Measurements from ENCODE around the gene SVIL.
"Not testable (repeated sequence)": the region's sequence is repeated elsewhere in the genome, so short reads cannot be mapped to it uniquely, and the experiment has no call there.

Gene SVIL

DNA sequence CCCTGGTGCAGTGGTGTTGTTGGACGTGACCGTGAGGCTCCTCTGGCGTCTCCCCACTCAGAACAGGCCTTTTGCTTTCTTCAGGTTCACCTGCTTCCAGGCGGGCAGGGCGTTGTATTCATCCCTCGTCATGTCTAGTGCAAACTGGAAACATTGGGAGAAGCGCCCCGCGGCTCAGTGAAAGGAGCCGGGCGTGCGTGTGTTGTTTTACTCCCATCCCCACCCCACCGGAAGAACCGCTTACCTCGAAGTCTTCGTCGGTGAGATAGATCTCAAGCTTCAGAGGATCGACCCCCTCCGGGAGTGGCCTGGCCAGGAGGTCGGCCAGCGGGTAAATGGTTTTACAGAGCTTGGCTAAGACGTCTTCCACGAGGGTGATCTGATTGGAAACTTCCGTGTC, 176.6 kb downstream of the SVIL start:
- DNase-seq, H3K27me3 Mint-ChIP-seq, H3K27ac Mint-ChIP-seq, H3K4me1 Mint-ChIP-seq, H3K4me3 Mint-ChIP-seq: not testable (repeated sequence)
- H3K36me3 Mint-ChIP-seq = peaks cover 41% of the 10 kb centered on the region
- CTCF ChIA-PET = interaction anchor here (0.8 kb wide), 1 partner anchor 9 kb away, joined by 3 read pairs; no protein-coding TSS in a partner anchor
- H3K9me3 Mint-ChIP-seq = peaks cover 18% of the 10 kb centered on the region

DNA sequence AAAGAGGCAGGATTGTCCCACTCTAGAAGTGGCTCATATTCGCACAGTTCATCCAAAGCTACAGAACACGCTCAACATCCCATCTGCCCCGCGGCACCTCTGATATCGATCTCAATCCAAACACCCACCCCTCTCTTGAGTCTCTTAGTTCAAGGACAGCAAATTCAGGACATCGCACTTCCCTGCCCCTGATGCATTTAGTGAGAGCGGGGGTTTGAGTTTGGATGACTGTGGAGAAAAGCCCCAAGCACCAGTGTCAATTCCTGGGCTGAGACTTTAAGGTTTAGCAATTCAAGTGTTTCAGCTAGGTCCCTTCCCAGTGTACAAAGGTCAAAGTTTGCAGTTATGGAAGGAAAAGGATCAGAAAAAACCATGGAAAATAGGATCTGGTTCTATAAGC, 179.7 kb downstream of the SVIL start:
- CTCF ChIA-PET = no interaction called here
- H3K27ac Mint-ChIP-seq = no peak overlapping the region
- H3K4me3 Mint-ChIP-seq = no peak overlapping the region

DNA sequence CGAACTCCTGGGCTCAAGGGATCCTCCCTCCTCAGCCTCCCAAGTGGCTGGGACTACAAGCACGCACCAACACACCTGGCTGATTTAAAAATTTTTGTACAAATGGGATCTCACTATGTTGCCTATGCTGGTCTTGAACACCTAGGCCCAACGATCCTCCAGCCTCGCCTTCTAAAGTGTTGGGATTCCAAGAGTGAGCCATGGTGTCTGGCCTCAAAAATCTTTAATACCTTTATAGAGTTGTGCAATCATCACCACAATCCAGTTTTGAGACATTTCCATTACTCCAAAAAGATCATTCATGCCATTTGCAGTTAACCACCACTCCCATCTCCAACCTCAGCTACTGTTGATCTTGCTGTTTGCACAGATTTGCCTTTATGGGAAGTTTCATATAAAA, 180.5 kb downstream of the SVIL start:
- CTCF ChIA-PET = no interaction called here
- H3K4me3 Mint-ChIP-seq = no peak overlapping the region
- no peak for DNase-seq
- peaks cover 11% of the 10 kb centered on the region for H3K36me3 Mint-ChIP-seq
- H3K27me3 Mint-ChIP-seq = no peaks in the 10 kb centered on the region
- H3K9me3 Mint-ChIP-seq = no peaks in the 10 kb centered on the region
- peaks cover under 1% of the 10 kb centered on the region for H3K4me1 Mint-ChIP-seq
- H3K27ac Mint-ChIP-seq = no peak overlapping the region

More for the DNA sequence above, 179.7 kb downstream of the SVIL start:
- no peaks in the 10 kb centered on the region for H3K27me3 Mint-ChIP-seq
- peaks cover 5% of the 10 kb centered on the region for H3K9me3 Mint-ChIP-seq
- H3K36me3 Mint-ChIP-seq = peaks cover 19% of the 10 kb centered on the region
- no peaks in the 10 kb centered on the region for H3K4me1 Mint-ChIP-seq
- no peak for DNase-seq

DNA sequence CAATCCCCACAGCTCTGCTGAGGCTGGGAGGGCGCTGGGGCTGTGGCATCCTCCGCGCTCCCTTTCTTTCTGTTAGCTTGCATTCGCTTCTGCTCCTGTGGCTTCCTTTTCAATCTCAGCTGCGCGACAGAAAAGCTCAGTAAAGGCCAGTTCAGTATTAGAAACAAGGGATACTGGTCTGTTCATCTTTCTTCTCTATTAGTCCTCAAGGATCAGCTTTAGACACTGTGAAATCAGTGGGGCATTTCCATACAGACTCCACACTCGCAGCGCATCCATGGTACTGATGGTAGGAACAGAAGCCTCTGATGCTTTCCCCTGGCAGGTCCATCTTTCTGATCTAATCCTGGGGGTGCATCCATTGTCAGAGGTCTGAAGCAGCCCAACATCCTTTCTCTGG, 182.2 kb downstream of the SVIL start:
- CTCF ChIA-PET = interaction anchor here (0.6 kb wide), 1 partner anchor 66 kb away, joined by 3 read pairs; no protein-coding TSS in a partner anchor
- H3K27me3 Mint-ChIP-seq = no peaks in the 10 kb centered on the region
- no peaks in the 10 kb centered on the region for H3K9me3 Mint-ChIP-seq

GRCh38 chr10:29451946-29452345, 182.8 kb downstream of the SVIL start:
- peaks cover 4% of the 10 kb centered on the region for H3K4me1 Mint-ChIP-seq
- H3K27me3 Mint-ChIP-seq = no peaks in the 10 kb centered on the region
- H3K36me3 Mint-ChIP-seq = peaks cover 4% of the 10 kb centered on the region
- H3K27ac Mint-ChIP-seq = no peak overlapping the region
- CTCF ChIA-PET = no interaction called here
- no peak overlapping the region for H3K4me3 Mint-ChIP-seq
- no peak for DNase-seq
- H3K9me3 Mint-ChIP-seq = no peaks in the 10 kb centered on the region

More for the DNA sequence above, 182.2 kb downstream of the SVIL start:
- DNase-seq = no peak
- no peak overlapping the region for H3K27ac Mint-ChIP-seq
- peaks cover 4% of the 10 kb centered on the region for H3K36me3 Mint-ChIP-seq
- H3K4me3 Mint-ChIP-seq = no peak overlapping the region
- H3K4me1 Mint-ChIP-seq = peaks cover 4% of the 10 kb centered on the region

DNA sequence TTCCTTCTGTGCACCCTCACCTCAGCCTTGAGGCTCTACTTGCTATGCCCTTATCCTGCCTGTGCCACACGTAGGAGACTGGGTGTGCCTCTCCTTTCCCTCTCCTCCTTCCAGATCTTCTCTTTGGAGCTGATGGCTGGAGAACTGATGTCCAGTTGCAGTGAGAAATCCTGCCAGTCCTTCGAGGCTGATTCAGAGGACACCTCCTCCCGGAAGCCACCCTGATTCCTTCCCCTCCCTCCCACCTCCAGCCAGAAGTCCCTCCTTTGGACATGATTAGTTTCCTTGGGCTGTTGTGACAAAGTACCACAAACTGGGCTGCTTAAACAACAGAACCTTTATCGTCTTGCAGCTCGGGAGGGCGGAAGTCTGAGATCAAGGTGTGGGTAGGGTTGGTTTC, 184.4 kb downstream of the SVIL start:
- DNase-seq = no peak
- Mint-ChIP-seq H3K9me3 (no peaks in the 10 kb centered on the region), H3K36me3 (no peaks in the 10 kb centered on the region), H3K4me1 (peaks cover 10% of the 10 kb centered on the region), H3K27ac (no peak overlapping the region), H3K27me3 (no peaks in the 10 kb centered on the region), H3K4me3 (no peak overlapping the region)
- CTCF ChIA-PET = interaction anchor here (1.5 kb wide), 1 partner anchor 73 kb away, joined by 6 read pairs; no protein-coding TSS in a partner anchor

GRCh38 chr10:29448756-29449592, 185.8 kb downstream of the SVIL start:
- not testable (repeated sequence) for H3K4me1 Mint-ChIP-seq, H3K4me3 Mint-ChIP-seq, H3K36me3 Mint-ChIP-seq, H3K27ac Mint-ChIP-seq, H3K9me3 Mint-ChIP-seq, H3K27me3 Mint-ChIP-seq
- peak; percentile 82 for DNase-seq
- CTCF ChIA-PET = interaction anchor here (0.6 to 2.1 kb wide), 18 partner anchors 10 to 637 kb away, joined by 3 to 7 read pairs (median 5); no protein-coding TSS in a partner anchor

DNA sequence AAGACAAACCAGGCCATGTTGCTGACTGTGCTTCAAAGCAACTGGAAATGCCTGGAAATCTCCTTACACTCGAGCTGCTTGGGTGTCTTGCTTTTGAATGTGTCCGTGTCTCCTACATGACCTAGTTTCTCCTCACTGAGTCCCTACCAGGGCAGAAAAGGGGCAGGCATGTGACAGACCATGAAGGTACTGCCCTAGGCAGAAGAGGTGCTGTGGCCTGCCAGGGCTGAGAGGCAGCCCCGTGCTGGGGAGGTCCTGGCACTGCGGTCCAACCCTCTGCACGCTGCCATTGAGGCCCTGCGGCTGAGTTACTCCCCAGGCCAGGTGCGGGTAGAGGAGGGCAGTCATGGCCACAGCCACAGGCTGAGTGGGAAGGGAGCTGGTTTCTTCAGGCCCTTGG, 186.6 kb downstream of the SVIL start:
- no peaks in the 10 kb centered on the region for H3K27me3 Mint-ChIP-seq
- peaks cover 10% of the 10 kb centered on the region for H3K4me1 Mint-ChIP-seq
- H3K36me3 Mint-ChIP-seq = no peaks in the 10 kb centered on the region
- DNase-seq = no peak
- H3K4me3 Mint-ChIP-seq = no peak overlapping the region
- H3K27ac Mint-ChIP-seq = no peak overlapping the region
- H3K9me3 Mint-ChIP-seq = no peaks in the 10 kb centered on the region
- CTCF ChIA-PET = interaction anchor here (0.6 to 2.1 kb wide), 13 partner anchors 13 to 636 kb away, joined by 3 to 7 read pairs (median 5); no protein-coding TSS in a partner anchor

DNA sequence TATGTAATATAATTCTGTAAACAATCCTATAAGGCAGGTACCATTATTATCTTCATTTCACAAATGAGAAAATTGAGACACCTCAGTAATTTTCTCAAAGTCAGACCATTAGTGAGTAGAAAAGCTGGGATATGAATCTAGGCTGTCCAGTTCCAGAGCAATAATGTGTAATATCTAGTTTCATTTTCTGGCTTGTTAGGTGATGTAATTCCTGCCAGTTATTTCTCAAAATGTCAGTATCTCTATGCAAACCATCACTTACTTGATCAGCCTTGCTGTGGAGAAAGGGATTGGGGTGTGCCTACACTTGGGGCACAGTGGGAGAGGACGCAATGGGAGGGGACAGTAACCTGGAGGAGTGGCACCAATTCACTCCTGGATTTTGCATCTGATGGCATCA, 188.4 kb downstream of the SVIL start:
- no peak overlapping the region for H3K4me3 Mint-ChIP-seq
- DNase-seq = no peak
- peaks cover 10% of the 10 kb centered on the region for H3K4me1 Mint-ChIP-seq
- no peak overlapping the region for H3K27ac Mint-ChIP-seq
- CTCF ChIA-PET = interaction anchor here (0.6 to 2.3 kb wide), 11 partner anchors 11 to 124 kb away, joined by 3 to 28 read pairs (median 4); no protein-coding TSS in a partner anchor
- no peaks in the 10 kb centered on the region for H3K36me3 Mint-ChIP-seq
- H3K27me3 Mint-ChIP-seq = no peaks in the 10 kb centered on the region
- no peaks in the 10 kb centered on the region for H3K9me3 Mint-ChIP-seq

- CTCF ChIA-PET = no interaction called here
- Mint-ChIP-seq H3K9me3 (peaks cover 5% of the 10 kb centered on the region), H3K27ac (no peak overlapping the region), H3K4me1 (peaks cover 6% of the 10 kb centered on the region), H3K27me3 (no peaks in the 10 kb centered on the region), H3K4me3 (no peak overlapping the region), H3K36me3 (peaks cover 5% of the 10 kb centered on the region)
- DNase-seq = no peak
Measured at GRCh38 chr10:29443745-29444523, 190.8 kb downstream of the SVIL start.

DNA sequence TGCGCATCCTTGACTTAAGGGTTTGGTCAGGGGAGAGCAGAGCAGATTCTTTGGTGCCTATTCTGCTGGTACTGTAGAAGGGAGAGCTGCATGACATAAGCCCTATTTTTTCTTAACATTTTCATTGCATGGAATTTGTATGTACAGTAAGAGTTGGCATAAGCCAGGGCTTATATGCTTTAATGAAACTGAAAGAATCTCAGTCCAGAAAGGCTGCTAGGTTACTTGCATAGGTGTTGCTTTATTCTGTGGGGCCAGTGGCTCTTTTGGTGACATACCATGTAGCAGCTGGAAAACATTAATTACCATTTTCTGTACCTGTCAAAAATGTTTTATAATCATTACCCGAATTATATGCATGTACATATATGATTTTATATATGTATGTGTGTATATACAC, 193.8 kb downstream of the SVIL start:
- no peak overlapping the region for H3K27ac Mint-ChIP-seq
- no peak overlapping the region for H3K4me3 Mint-ChIP-seq
- CTCF ChIA-PET = no interaction called here
- DNase-seq = no peak
- peaks cover 24% of the 10 kb centered on the region for H3K9me3 Mint-ChIP-seq
- peaks cover 3% of the 10 kb centered on the region for H3K4me1 Mint-ChIP-seq
- no peaks in the 10 kb centered on the region for H3K27me3 Mint-ChIP-seq
- H3K36me3 Mint-ChIP-seq = peaks cover 8% of the 10 kb centered on the region

DNA sequence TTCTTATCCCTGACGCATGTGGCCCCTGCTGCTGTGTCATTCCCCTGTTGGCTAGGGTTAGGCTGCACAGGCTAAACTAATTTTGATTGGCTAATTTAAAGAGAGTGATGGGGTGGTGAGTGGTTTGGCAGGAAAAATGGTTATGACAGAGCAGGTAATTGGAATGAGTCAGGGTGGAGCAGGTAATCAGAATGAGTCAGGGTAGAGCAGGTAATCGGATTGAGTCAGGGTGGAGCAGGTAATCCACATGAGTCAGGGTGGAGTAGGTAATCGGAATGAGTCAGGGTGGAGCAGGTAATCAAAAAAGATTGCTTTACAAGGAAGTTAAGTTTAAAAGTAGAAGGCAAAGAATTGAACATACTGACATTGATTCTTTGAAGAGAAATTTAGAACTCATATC, 195.8 kb downstream of the SVIL start:
- H3K36me3 Mint-ChIP-seq, H3K27me3 Mint-ChIP-seq, DNase-seq, H3K27ac Mint-ChIP-seq, H3K4me3 Mint-ChIP-seq, H3K4me1 Mint-ChIP-seq, CTCF ChIA-PET: not testable (repeated sequence)
- H3K9me3 Mint-ChIP-seq = peaks cover 25% of the 10 kb centered on the region

DNA sequence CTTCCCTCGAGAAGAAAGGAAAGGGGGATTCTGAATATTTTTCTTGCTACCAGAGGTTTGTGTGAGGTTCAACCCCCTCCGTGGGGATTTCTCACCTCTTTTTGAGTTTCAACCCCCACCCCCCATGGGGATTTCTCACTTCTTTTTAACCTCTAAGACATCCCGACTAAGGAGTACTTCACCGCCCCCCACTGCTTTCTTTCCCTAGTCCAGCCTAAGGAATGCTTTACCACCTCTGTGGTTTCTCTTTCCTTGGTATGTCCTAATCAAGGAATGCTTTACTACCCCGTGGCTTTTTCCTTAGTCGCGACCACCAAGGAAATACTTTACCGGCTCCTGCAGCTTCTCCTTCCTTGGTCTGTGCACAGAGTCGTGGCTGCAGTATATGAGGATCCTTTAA, 196.5 kb downstream of the SVIL start:
- peaks cover 8% of the 10 kb centered on the region for H3K36me3 Mint-ChIP-seq
- DNase-seq = no peak
- no peak overlapping the region for H3K27ac Mint-ChIP-seq
- no peaks in the 10 kb centered on the region for H3K4me1 Mint-ChIP-seq
- CTCF ChIA-PET = no interaction called here
- peaks cover 25% of the 10 kb centered on the region for H3K9me3 Mint-ChIP-seq
- H3K27me3 Mint-ChIP-seq = no peaks in the 10 kb centered on the region
- no peak overlapping the region for H3K4me3 Mint-ChIP-seq

DNA sequence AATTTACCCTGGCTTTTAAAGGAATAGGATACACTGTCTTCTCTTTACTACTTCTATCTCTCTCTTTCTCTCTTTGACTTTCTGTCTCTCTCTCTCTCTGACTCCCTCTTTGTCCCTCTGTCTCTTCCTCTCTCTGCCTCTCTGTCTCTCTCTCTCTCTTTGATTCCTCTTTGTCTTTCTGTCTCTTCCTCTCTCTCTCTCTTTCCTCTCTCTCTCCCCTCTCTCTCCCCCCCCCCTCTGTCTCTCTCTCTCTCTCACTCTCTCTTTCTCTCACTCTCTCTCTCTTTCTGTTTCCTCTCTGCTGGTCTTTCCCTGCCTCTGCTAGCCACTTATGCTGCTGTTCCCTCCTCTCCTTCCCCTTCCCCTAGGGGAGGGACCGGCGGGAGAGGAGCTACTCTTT, 196.9 kb downstream of the SVIL start:
- Mint-ChIP-seq H3K27me3 (no peaks in the 10 kb centered on the region), H3K36me3 (peaks cover 8% of the 10 kb centered on the region), H3K4me3 (no peak overlapping the region), H3K27ac (no peak overlapping the region), H3K9me3 (peaks cover 25% of the 10 kb centered on the region), H3K4me1 (no peaks in the 10 kb centered on the region)
- CTCF ChIA-PET = no interaction called here
- no peak for DNase-seq

Data from activated naive CD4-positive, alpha-beta T cell treated with anti-CD3 and anti-CD28 coated beads, Interleukin-2, amount 10 ng/mL, durations not matched to agents 7 days and 5 days (primary cell).